GM18502 (cell line): Measurements from ENCODE around the gene FAM13C.

Experiments
- ATAC-seq: cut with Tn5 transposase; IDR thresholded peaks from one replicate; pipeline ENCODE4 v1.9.1; 2021; ENCODE audit warnings: mild to moderate bottlenecking; ENCODE audit not compliant: unreplicated experiment, poor library complexity

FAM13C gene

GRCh38 chr10:59362959-59363381, 621 bp upstream of the FAM13C start:
- no peak for ATAC-seq

GRCh38 chr10:59361663-59362143, 646 bp downstream of the FAM13C start:
- ATAC-seq: no peak

- no peak for ATAC-seq
Observed at GRCh38 chr10:59360605-59361405, 1.5 kb downstream of the FAM13C start.

DNA sequence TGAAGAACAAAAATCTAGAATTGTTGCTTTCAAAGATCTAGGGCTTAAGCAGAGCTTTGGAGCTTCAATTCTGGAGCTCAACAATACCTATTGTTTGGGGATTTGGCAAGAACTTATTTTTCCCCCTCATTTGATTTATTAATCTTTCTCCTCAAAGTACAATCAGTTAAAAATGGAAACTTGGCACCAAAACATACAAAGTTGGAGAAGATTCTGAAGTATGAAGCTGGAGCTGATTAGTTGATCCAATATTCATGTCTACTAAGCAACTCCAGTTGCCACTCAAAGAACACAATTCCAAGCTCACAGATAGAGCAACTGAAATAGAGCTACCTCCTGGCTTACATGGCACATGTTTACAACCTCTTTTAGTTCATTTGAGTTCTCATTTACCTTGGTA, 3.8 kb downstream of the FAM13C start:
- no peak for ATAC-seq

DNA sequence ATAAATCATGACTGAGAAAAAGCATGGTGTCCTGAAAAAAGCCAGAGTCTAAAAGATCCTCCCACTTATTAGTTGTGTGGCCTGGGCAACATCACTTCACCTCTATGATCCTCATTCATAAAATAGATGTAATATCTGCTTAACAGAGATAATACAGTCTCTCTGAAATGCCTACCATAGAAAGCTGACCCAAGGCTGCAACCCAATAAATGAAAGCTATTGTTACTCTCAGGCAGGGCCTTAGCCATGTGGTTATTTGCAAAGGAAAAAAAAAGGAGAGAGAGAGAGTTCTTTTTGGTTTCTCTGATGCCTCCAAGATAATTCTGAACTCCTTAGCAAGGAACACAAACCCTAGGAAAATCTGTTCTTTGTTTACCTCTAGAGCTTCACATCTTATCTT, 7.9 kb downstream of the FAM13C start:
- no peak for ATAC-seq

GRCh38 chr10:59350558-59350957, 11.8 kb downstream of the FAM13C start:
- no peak for ATAC-seq

GRCh38 chr10:59346321-59346720, 16.0 kb downstream of the FAM13C start:
- ATAC-seq: no peak

DNA sequence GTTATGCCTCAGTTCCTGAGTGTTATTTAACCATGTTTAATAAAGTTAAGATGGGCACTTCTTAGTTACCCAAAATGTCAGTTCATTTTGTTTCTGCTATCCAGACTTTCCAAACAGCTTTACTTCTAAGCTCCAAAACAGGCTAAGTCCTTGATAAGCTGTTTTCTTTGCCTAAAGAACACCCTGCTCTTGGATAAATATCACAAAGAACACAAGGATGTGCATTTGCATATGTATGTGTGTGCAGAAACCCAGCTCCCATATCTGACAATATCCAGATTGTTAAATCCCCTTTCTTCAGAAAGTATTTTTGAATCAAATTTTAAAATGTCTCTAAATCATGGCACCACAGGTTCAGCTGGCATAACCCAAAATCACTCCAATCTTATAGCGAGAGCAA, 19.6 kb downstream of the FAM13C start:
- no peak for ATAC-seq

- ATAC-seq: no peak
Observed at GRCh38 chr10:59342000-59342399, 20.3 kb downstream of the FAM13C start.

- no peak for ATAC-seq
Observed at GRCh38 chr10:59340285-59340684, 22.1 kb downstream of the FAM13C start.

GRCh38 chr10:59339351-59339750, 23.0 kb downstream of the FAM13C start:
- ATAC-seq: no peak

GRCh38 chr10:59337201-59337652, 25.1 kb downstream of the FAM13C start:
- ATAC-seq: no peak

DNA sequence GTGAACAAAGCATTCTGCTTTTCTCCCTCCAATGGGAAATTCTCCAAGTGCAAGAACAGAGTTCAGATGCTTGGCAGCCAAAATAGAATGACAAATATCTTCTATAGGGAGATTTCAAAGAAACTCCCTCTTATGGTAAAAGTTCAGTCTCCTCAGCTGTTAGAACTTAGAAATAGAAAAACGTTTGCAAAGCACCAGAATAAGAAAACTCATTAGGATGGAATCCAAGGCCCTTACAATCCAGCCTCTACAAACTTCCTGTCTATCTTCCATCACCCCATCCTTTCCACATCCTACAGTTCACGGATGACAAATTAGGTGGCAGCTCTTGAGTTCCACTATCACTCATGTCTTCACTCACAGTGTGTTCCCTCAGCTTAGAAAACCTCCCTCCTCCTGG, 25.7 kb downstream of the FAM13C start:
- ATAC-seq: no peak

GRCh38 chr10:59335497-59335896, 26.9 kb downstream of the FAM13C start:
- ATAC-seq: no peak

DNA sequence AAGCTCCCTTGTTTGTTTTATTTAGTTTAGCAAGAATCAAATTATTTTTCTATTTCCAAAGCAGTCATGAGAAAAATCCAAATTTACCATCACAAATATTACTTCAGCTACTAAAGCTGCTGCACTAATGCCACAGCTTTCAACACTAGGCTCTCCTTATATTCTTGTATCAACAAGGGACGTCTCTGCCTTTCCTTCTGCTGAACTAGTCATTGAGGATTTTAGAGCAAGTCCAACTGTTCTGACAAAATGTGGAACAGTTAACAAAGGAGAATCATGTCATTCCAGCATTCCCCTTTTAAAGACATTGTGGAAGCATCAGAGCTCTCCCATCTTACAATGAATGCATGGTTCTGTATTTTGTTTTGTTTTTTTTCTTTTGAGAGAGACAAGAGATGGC, 28.6 kb downstream of the FAM13C start:
- no peak for ATAC-seq

- no peak for ATAC-seq
Observed at GRCh38 chr10:59332581-59332980, 29.8 kb downstream of the FAM13C start.

- ATAC-seq: no peak
Observed at GRCh38 chr10:59331661-59332060, 30.7 kb downstream of the FAM13C start.

- ATAC-seq: no peak
Observed at GRCh38 chr10:59325116-59325515, 37.2 kb downstream of the FAM13C start.

- no peak for ATAC-seq
Observed at GRCh38 chr10:59324597-59324996, 37.8 kb downstream of the FAM13C start.

DNA sequence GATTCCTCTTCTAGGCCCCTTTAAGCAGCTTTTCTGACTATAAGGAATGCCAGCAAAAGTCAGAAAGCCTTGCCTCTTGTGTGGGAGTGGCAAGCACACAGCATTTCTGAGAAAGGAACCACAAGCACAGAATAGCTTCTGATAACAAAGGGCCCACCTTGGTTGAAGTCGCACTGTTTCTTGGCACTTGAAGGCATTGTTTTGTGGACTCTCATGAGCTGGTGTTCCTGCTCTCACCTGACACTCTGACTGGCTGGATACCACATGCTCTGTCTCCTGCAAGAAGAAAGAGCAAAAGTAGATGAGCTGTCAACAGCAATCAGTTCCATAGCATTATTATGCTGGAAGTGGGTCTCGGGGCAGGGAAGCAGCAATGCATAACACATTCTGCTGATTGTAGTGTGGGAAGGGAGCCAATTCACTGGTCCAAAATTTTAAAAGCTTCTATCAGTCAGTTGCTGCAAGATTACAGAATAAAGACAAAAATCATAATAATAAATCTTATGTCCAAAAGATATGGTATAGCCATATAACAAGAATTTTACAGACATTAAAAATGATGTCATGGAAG, 38.4 kb downstream of the FAM13C start:
- no peak for ATAC-seq

DNA sequence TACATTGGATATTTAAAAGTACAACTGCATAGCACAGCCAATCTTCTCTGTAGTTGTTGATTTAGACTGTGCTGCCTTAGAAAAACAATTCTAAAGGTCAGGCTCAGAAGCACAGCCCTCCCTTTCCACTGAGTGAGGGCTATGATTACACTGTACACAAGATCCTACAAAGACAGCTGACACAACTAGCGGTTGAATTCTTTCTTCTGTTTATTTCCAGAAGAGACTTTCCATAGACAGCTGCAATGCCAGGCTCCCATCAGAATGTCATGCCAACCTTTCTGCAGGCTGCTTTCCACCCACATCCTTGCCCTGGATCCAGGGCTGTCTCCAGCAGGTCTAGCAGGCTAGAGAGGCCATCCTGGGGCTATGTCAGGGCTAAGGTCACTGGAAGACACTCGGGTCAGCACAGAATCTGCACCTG, 39.3 kb downstream of the FAM13C start:
- ATAC-seq: no peak

DNA sequence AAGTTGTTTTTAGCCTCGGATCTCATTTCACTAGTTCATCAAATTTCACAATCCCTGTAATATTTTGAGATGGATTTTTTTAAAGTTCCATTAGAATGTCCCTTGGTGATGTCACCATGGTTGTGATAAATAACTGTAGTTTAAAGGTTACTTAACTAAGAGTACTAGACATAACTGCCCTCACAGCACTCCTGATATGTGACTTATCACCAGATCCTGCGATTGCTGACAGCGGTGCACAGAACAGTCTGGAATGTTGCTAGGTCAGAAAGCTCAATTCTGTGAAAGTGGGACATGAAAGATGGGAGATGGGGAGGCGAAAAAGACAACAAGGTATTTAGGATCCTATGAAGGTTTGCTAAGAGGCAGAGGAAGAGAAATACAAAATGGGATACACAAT, 40.2 kb downstream of the FAM13C start:
- ATAC-seq: no peak
